HFF-Myc (cell line): ENCODE measurements around the gene OOSP3.

Experiments used
- DNase-seq: peaks from one replicate; pipeline ENCODE4 v3.0.0-alpha.2; 2011; ENCODE audit warnings: low read depth; ENCODE audit errors: extremely low read depth
- H3K4me3 ChIP-seq: replicated peaks from 2 replicates; pipeline ENCODE4 v1.5.1; 2011; ENCODE audit warnings: low read depth, mild to moderate bottlenecking, control low read depth, low read length
- CTCF ChIP-seq: IDR thresholded peaks from 2 replicates; pipeline ENCODE4 v1.5.1; 2012; ENCODE audit warnings: mild to moderate bottlenecking, low read depth, low read length, control low read depth; ENCODE audit errors: missing control alignments

OOSP3 gene

GRCh38 chr11:59941091-59941490 is 62.5 kb downstream of the OOSP3 start:
- no peak for TF ChIP-seq CTCF
- DNase-seq: no peak
- H3K4me3 ChIP-seq: no peak overlapping the region

GRCh38 chr11:59943997-59944714 is 65.6 kb downstream of the OOSP3 start:
- no peak for TF ChIP-seq CTCF
- DNase-seq: no peak
- no peak overlapping the region for H3K4me3 ChIP-seq

- DNase-seq: no peak
- no peak for TF ChIP-seq CTCF
- H3K4me3 ChIP-seq: no peak overlapping the region
Observed at GRCh38 chr11:59944720-59945119, 66.1 kb downstream of the OOSP3 start.
